GM23338 (cell line): Measurements from ENCODE around the gene BARHL2. TPM values are rescaled to one million over a fixed set of nuclear protein-coding genes. Genes with fewer than 3 reads are reported as not detected.

Experiments used
- ATAC-seq: fragments of 200-7000 bp; cut with Tn5 transposase; 3 replicates; pipeline ENCODE4 v1.9.1; 2020
- DNase-seq: peaks from one replicate; pipeline ENCODE4 v3.0.0-alpha.2; 2015; ENCODE audit warnings: low spot score
- H2AFZ ChIP-seq: fragments of 200-600 bp; sonication (generic); 2 replicates; pipeline ENCODE4 v1.8.0; 2016; ENCODE audit warnings: antibody characterized with exemption, mild to moderate bottlenecking, moderate library complexity
- H3F3A ChIP-seq: fragments of 200-600 bp; sonication (generic); replicated peaks from 2 replicates; pipeline ENCODE4 v1.8.0; 2017; ENCODE audit warnings: antibody characterized with exemption, mixed run types, low read depth
- H3K27ac ChIP-seq: fragments of 200-600 bp; sonication (generic); 2 replicates; pipeline ENCODE4 v1.6.1; 2016; ENCODE audit warnings: low read depth
- H3K27me3 ChIP-seq: fragments of 200-600 bp; sonication (generic); 2 replicates; pipeline ENCODE4 v1.8.0; 2016; ENCODE audit warnings: mild to moderate bottlenecking, mixed run types, moderate library complexity; ENCODE audit not compliant: insufficient read depth
- H3K36me3 ChIP-seq: fragments of 200-600 bp; sonication (generic); 2 replicates; pipeline ENCODE4 v1.8.0; 2016; ENCODE audit warnings: mild to moderate bottlenecking; ENCODE audit not compliant: insufficient read depth
- H3K4me1 ChIP-seq: fragments of 200-600 bp; sonication (generic); 2 replicates; pipeline ENCODE4 v1.8.0; 2016; ENCODE audit warnings: mild to moderate bottlenecking, moderate library complexity; ENCODE audit not compliant: insufficient read depth
- H3K4me2 ChIP-seq: fragments of 200-600 bp; sonication (generic); 2 replicates; pipeline ENCODE4 v1.7.1; 2017; ENCODE audit warnings: mixed run types
- H3K4me3 ChIP-seq: fragments of 200-600 bp; sonication (generic); 2 replicates; pipeline ENCODE4 v1.6.1; 2016; ENCODE audit warnings: mixed run types
- H3K79me2 ChIP-seq: fragments of 200-600 bp; sonication (generic); replicated peaks from 2 replicates; pipeline ENCODE4 v1.8.0; 2017; ENCODE audit warnings: mild to moderate bottlenecking; ENCODE audit not compliant: insufficient read depth
- H3K9me2 ChIP-seq: fragments of 200-600 bp; sonication (generic); 2 replicates; pipeline ENCODE4 v1.8.0; 2017; ENCODE audit not compliant: insufficient read depth
- H4K20me1 ChIP-seq: fragments of 200-600 bp; sonication (generic); replicated peaks from 2 replicates; pipeline ENCODE4 v1.8.0; 2017; ENCODE audit warnings: mild to moderate bottlenecking; ENCODE audit not compliant: insufficient read depth
- H3K27ac Mint-ChIP-seq: 2 replicates; pipeline ENCODE4 v1.8.0; 2020; ENCODE audit warnings: inconsistent platforms, mild to moderate bottlenecking, moderate library complexity, mixed read lengths
- H3K27me3 Mint-ChIP-seq: 3 replicates; pipeline ENCODE4 v1.8.0; 2022; ENCODE audit warnings: low read depth, mild to moderate bottlenecking, moderate library complexity, mixed read lengths, inconsistent platforms; ENCODE audit not compliant: insufficient read depth, poor library complexity
- H3K36me3 Mint-ChIP-seq: 3 replicates; pipeline ENCODE4 v1.8.0; 2021; ENCODE audit warnings: low read depth, mild to moderate bottlenecking, inconsistent platforms, moderate library complexity, mixed read lengths
- H3K4me1 Mint-ChIP-seq: 3 replicates; pipeline ENCODE4 v1.8.0; 2020; ENCODE audit warnings: mild to moderate bottlenecking, inconsistent platforms, mixed read lengths
- H3K4me3 Mint-ChIP-seq: 3 replicates; pipeline ENCODE4 v1.8.0; 2021; ENCODE audit warnings: moderate library complexity, mild to moderate bottlenecking, inconsistent platforms, mixed read lengths
- H3K9me3 Mint-ChIP-seq: 3 replicates; pipeline ENCODE4 v1.8.0; 2020; ENCODE audit warnings: moderate library complexity, mild to moderate bottlenecking, inconsistent platforms, mixed read lengths
- CREB1 ChIP-seq: fragments of 250-450 bp; sonication (Bioruptor Pico); IDR thresholded peaks from 2 replicates; pipeline ENCODE4 v1.5.0; 2020; ENCODE audit warnings: low read depth, mild to moderate bottlenecking, moderate library complexity
- EZH2phosphoT487 ChIP-seq: fragments of 200-600 bp; sonication (generic); IDR thresholded peaks from one replicate; pipeline ENCODE4 v1.8.1; 2018; ENCODE audit warnings: antibody characterized with exemption; ENCODE audit not compliant: unreplicated experiment
- JUNB ChIP-seq: IDR thresholded peaks from one replicate; pipeline ENCODE4 v1.6.1; 2016; ENCODE audit warnings: antibody characterized with exemption; ENCODE audit not compliant: unreplicated experiment
- NANOG ChIP-seq: IDR thresholded peaks from 2 replicates; pipeline ENCODE4 v1.6.1; 2016; ENCODE audit warnings: antibody characterized with exemption, borderline replicate concordance
- POLR2AphosphoS5 ChIP-seq: IDR thresholded peaks from 2 replicates; pipeline ENCODE4 v1.6.1; 2016; ENCODE audit warnings: antibody characterized with exemption, low read depth
- ZNF331 ChIP-seq: fragments of 250-450 bp; sonication (Bioruptor Pico); IDR thresholded peaks from 2 replicates; pipeline ENCODE4 v1.5.0; 2020; ENCODE audit warnings: low read depth, mild to moderate bottlenecking, moderate library complexity
- polyA plus RNA-seq: library from polyadenylated mRNA; unstranded; fragments of >200 nt; fragmentation: Nextera tagmentation; extraction: Ambion mirVana; gene quantifications from 2 replicates; pipeline ENCODE4 v1.2.1, GENCODE V29; 2016
- total RNA-seq: library from RNA; depleted of rRNA; stranded (reverse); fragments of >200 nt; shearing (Covaris generic); gene quantifications from 2 replicates; pipeline ENCODE4 v1.2.3, GENCODE V29; 2014
- TF ChIP-seq, protein P1 (sequence below), 2 experiments: fragments of 200-600 bp in 1 of 2; sonication (generic) in 1 of 2; conservative IDR thresholded peaks; 2 replicates each; pipeline versions ENCODE4 v1.5.1 to v1.6.1; 2016 to 2017; ENCODE audit warnings: antibody characterized with exemption in 2 of 2, low read depth in 2 of 2, mild to moderate bottlenecking in 2 of 2, moderate library complexity in 1 of 2
- TF ChIP-seq, protein P2 (sequence below): IDR thresholded peaks from one replicate; pipeline ENCODE4 v1.6.1; 2018; ENCODE audit warnings: antibody characterized with exemption; ENCODE audit not compliant: unreplicated experiment
- TF ChIP-seq, protein P3 (sequence below): fragments of 250-450 bp; sonication (Bioruptor Pico); IDR thresholded peaks from 2 replicates; pipeline ENCODE4 v1.5.0; 2020; ENCODE audit warnings: mild to moderate bottlenecking, moderate library complexity
- TF ChIP-seq, protein P4 (sequence below): IDR thresholded peaks from 2 replicates; pipeline ENCODE4 v1.6.1; 2016; ENCODE audit warnings: antibody characterized with exemption

BARHL2 gene
- total and polyA plus RNA-seq, 2 experiments from 2014 or later = not detected

DNA sequence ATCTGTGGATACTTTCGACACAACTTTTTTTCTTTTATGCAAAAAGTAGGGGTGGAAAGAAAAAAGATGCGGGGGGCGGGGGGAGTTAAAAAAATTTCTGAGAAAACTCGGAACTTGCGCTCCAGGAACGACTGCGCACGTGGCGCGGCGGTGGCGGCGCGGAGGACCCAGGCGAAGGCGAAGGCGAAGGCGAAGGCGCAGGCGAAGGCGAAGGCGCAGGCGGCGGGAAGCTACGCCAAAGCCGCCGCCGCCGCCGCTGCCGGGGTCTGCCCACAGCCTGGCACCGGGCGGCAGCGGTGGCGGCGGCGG is 208 bp upstream of the BARHL2 start:
- Histone ChIP-seq H3K79me2 (no peaks in the 10 kb centered on the region), H3K4me1 (peaks cover 59% of the 10 kb centered on the region), H4K20me1 (peaks cover 11% of the 10 kb centered on the region; the same call in 1 of the 2 replicates), H3F3A (peaks cover 38% of the 10 kb centered on the region), H3K27me3 (peaks cover 99% of the 10 kb centered on the region), H3K4me2 (peak overlapping the region; percentile 79), H3K9me2 (no peaks in the 10 kb centered on the region), H3K27ac (no peak overlapping the region), H2AFZ (no peak overlapping the region), H3K36me3 (no peaks in the 10 kb centered on the region), H3K4me3 (peak overlapping the region; percentile 49)
- ATAC-seq = no peak
- TF ChIP-seq CREB1 (CRISPR knock-in tag) = no peak
- no peak for TF ChIP-seq ZNF331 (CRISPR knock-in tag)
- TF ChIP-seq, protein P1, sequence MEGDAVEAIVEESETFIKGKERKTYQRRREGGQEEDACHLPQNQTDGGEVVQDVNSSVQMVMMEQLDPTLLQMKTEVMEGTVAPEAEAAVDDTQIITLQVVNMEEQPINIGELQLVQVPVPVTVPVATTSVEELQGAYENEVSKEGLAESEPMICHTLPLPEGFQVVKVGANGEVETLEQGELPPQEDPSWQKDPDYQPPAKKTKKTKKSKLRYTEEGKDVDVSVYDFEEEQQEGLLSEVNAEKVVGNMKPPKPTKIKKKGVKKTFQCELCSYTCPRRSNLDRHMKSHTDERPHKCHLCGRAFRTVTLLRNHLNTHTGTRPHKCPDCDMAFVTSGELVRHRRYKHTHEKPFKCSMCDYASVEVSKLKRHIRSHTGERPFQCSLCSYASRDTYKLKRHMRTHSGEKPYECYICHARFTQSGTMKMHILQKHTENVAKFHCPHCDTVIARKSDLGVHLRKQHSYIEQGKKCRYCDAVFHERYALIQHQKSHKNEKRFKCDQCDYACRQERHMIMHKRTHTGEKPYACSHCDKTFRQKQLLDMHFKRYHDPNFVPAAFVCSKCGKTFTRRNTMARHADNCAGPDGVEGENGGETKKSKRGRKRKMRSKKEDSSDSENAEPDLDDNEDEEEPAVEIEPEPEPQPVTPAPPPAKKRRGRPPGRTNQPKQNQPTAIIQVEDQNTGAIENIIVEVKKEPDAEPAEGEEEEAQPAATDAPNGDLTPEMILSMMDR (conservative IDR thresholded peaks at IDR 0.05; ENCODE audit: low read depth in 2 of 2) = no peak
- TF ChIP-seq, protein P2, sequence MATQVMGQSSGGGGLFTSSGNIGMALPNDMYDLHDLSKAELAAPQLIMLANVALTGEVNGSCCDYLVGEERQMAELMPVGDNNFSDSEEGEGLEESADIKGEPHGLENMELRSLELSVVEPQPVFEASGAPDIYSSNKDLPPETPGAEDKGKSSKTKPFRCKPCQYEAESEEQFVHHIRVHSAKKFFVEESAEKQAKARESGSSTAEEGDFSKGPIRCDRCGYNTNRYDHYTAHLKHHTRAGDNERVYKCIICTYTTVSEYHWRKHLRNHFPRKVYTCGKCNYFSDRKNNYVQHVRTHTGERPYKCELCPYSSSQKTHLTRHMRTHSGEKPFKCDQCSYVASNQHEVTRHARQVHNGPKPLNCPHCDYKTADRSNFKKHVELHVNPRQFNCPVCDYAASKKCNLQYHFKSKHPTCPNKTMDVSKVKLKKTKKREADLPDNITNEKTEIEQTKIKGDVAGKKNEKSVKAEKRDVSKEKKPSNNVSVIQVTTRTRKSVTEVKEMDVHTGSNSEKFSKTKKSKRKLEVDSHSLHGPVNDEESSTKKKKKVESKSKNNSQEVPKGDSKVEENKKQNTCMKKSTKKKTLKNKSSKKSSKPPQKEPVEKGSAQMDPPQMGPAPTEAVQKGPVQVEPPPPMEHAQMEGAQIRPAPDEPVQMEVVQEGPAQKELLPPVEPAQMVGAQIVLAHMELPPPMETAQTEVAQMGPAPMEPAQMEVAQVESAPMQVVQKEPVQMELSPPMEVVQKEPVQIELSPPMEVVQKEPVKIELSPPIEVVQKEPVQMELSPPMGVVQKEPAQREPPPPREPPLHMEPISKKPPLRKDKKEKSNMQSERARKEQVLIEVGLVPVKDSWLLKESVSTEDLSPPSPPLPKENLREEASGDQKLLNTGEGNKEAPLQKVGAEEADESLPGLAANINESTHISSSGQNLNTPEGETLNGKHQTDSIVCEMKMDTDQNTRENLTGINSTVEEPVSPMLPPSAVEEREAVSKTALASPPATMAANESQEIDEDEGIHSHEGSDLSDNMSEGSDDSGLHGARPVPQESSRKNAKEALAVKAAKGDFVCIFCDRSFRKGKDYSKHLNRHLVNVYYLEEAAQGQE = no peak
- peaks cover 5% of the 10 kb centered on the region; the same call in 2 of the 3 replicates for H3K9me3 Mint-ChIP-seq
- peaks cover 97% of the 10 kb centered on the region for H3K27me3 Mint-ChIP-seq
- H3K36me3 Mint-ChIP-seq = no peaks in the 10 kb centered on the region; the same call in 2 of the 3 replicates
- DNase-seq = peak; percentile 50
- H3K4me1 Mint-ChIP-seq = peaks cover 54% of the 10 kb centered on the region
- H3K27ac Mint-ChIP-seq = no peak overlapping the region
- H3K4me3 Mint-ChIP-seq = peak overlapping the region; percentile 72

DNA sequence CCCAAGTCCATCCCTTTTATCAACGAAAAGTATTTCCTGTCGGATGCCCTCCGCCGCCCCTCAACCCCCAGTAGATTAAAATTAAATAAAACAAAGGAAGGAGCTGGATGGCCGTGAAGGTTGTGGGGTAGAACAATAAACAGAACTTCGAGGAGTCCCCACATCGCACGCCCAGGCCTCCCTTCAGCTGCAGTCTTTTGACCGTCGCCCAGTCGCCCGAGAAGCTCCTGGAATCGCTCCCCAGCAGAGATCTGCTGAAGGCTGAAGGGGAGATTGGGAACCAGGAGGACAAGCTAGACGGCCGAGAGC is 905 bp downstream of the BARHL2 start:
- no peaks in the 10 kb centered on the region for H3K36me3 ChIP-seq
- TF ChIP-seq, protein P3, sequence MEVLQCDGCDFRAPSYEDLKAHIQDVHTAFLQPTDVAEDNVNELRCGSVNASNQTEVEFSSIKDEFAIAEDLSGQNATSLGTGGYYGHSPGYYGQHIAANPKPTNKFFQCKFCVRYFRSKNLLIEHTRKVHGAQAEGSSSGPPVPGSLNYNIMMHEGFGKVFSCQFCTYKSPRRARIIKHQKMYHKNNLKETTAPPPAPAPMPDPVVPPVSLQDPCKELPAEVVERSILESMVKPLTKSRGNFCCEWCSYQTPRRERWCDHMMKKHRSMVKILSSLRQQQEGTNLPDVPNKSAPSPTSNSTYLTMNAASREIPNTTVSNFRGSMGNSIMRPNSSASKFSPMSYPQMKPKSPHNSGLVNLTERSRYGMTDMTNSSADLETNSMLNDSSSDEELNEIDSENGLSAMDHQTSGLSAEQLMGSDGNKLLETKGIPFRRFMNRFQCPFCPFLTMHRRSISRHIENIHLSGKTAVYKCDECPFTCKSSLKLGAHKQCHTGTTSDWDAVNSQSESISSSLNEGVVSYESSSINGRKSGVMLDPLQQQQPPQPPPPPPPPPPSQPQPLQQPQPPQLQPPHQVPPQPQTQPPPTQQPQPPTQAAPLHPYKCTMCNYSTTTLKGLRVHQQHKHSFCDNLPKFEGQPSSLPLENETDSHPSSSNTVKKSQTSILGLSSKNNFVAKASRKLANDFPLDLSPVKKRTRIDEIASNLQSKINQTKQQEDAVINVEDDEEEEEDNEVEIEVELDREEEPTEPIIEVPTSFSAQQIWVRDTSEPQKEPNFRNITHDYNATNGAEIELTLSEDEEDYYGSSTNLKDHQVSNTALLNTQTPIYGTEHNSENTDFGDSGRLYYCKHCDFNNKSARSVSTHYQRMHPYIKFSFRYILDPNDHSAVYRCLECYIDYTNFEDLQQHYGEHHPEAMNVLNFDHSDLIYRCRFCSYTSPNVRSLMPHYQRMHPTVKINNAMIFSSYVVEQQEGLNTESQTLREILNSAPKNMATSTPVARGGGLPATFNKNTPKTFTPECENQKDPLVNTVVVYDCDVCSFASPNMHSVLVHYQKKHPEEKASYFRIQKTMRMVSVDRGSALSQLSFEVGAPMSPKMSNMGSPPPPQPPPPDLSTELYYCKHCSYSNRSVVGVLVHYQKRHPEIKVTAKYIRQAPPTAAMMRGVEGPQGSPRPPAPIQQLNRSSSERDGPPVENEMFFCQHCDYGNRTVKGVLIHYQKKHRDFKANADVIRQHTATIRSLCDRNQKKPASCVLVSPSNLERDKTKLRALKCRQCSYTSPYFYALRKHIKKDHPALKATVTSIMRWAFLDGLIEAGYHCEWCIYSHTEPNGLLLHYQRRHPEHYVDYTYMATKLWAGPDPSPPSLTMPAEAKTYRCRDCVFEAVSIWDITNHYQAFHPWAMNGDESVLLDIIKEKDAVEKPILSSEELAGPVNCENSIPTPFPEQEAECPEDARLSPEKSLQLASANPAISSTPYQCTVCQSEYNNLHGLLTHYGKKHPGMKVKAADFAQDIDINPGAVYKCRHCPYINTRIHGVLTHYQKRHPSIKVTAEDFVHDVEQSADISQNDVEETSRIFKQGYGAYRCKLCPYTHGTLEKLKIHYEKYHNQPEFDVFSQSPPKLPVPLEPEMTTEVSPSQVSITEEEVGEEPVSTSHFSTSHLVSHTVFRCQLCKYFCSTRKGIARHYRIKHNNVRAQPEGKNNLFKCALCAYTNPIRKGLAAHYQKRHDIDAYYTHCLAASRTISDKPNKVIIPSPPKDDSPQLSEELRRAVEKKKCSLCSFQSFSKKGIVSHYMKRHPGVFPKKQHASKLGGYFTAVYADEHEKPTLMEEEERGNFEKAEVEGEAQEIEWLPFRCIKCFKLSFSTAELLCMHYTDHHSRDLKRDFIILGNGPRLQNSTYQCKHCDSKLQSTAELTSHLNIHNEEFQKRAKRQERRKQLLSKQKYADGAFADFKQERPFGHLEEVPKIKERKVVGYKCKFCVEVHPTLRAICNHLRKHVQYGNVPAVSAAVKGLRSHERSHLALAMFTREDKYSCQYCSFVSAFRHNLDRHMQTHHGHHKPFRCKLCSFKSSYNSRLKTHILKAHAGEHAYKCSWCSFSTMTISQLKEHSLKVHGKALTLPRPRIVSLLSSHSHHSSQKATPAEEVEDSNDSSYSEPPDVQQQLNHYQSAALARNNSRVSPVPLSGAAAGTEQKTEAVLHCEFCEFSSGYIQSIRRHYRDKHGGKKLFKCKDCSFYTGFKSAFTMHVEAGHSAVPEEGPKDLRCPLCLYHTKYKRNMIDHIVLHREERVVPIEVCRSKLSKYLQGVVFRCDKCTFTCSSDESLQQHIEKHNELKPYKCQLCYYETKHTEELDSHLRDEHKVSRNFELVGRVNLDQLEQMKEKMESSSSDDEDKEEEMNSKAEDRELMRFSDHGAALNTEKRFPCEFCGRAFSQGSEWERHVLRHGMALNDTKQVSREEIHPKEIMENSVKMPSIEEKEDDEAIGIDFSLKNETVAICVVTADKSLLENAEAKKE (CRISPR knock-in tag) = no peak
- TF ChIP-seq JUNB (no peak), ZNF331 (CRISPR knock-in tag) (no peak), EZH2phosphoT487 (no peak), NANOG (no peak), POLR2AphosphoS5 (no peak)
- TF ChIP-seq, protein P4, sequence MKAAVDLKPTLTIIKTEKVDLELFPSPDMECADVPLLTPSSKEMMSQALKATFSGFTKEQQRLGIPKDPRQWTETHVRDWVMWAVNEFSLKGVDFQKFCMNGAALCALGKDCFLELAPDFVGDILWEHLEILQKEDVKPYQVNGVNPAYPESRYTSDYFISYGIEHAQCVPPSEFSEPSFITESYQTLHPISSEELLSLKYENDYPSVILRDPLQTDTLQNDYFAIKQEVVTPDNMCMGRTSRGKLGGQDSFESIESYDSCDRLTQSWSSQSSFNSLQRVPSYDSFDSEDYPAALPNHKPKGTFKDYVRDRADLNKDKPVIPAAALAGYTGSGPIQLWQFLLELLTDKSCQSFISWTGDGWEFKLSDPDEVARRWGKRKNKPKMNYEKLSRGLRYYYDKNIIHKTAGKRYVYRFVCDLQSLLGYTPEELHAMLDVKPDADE = no peak

More for the DNA sequence above, 905 bp downstream of the BARHL2 start:
- Histone ChIP-seq H3K27me3 (peaks cover 99% of the 10 kb centered on the region), H3F3A (peaks cover 38% of the 10 kb centered on the region; the same call in 1 of the 2 replicates), H3K9me2 (no peaks in the 10 kb centered on the region), H3K79me2 (no peaks in the 10 kb centered on the region), H4K20me1 (peaks cover 13% of the 10 kb centered on the region; the same call in 1 of the 2 replicates), H3K4me2 (peak overlapping the region; percentile 79), H3K27ac (no peak overlapping the region), H2AFZ (no peak overlapping the region), H3K4me3 (peak overlapping the region; percentile 49), H3K4me1 (peaks cover 71% of the 10 kb centered on the region)
- ATAC-seq (no peak), DNase-seq (peak; percentile 64)
- Mint-ChIP-seq H3K9me3 (peaks cover 5% of the 10 kb centered on the region; the same call in 2 of the 3 replicates), H3K36me3 (no peaks in the 10 kb centered on the region; the same call in 2 of the 3 replicates), H3K4me3 (peak overlapping the region; percentile 72), H3K27me3 (peaks cover 97% of the 10 kb centered on the region), H3K27ac (no peak overlapping the region), H3K4me1 (peaks cover 55% of the 10 kb centered on the region)
